Colonic mucosa (tissue), 4 donors: Measurements from ENCODE around the gene PTEN. TPM values are rescaled to one million over a fixed set of nuclear protein-coding genes. Genes with fewer than 3 reads are reported as not detected.

Experiments used
- DNase-seq: peaks from one replicate; pipeline ENCODE4 v3.0.0-alpha.2; 2020
- H3K27ac ChIP-seq: fragments of 200-600 bp; one replicate; pipeline ENCODE4 v1.8.0; 2021
- H3K27me3 ChIP-seq: fragments of 200-600 bp; one replicate; pipeline ENCODE4 v1.8.0; 2021
- H3K36me3 ChIP-seq: fragments of 200-600 bp; one replicate; pipeline ENCODE4 v1.8.0; 2021
- H3K4me1 ChIP-seq: fragments of 200-600 bp; one replicate; pipeline ENCODE4 v1.8.0; 2021; ENCODE audit warnings: mild to moderate bottlenecking
- H3K4me3 ChIP-seq: fragments of 200-600 bp; one replicate; pipeline ENCODE4 v1.8.0; 2021
- H3K9ac ChIP-seq, 2 donors: one replicate each; pipeline ENCODE4 v1.7.0; 2013; ENCODE audit warnings: control low read depth in 2 of 2, low read depth in 2 of 2, low read length in 2 of 2
- H3K9me3 ChIP-seq: fragments of 200-600 bp; one replicate; pipeline ENCODE4 v1.8.0; 2021
- intact Hi-C: fragments of 100-400 bp; cut with DNase I; formaldehyde crosslinking; loops from one replicate; pipeline ENCODE4 v1.14.1; 2022
- total RNA-seq, 2 donors: library from RNA; stranded (reverse); fragmentation: NEBNext Ultra II Directional in 1 of 2; extraction: Animal tissue kit (Norgen Biotek cat#: 25700) in 1 of 2; gene quantifications; one replicate each; pipeline ENCODE4 v1.2.1, GENCODE V29; 2021
- TF ChIP-seq, protein P1 (sequence below): fragments of 200-600 bp; IDR thresholded peaks from one replicate; pipeline ENCODE4 v1.8.0; 2022; ENCODE audit warnings: antibody characterized with exemption, mild to moderate bottlenecking
- donor health status: healthy.
- donor health status: DM: no; HTN: no; CAD: no.
- donor health status: DM: no; HTN: no; CAD: no.

Gene PTEN
- total RNA-seq, 2 donors from 2014 or later = 79.2 to 111 TPM

DNA sequence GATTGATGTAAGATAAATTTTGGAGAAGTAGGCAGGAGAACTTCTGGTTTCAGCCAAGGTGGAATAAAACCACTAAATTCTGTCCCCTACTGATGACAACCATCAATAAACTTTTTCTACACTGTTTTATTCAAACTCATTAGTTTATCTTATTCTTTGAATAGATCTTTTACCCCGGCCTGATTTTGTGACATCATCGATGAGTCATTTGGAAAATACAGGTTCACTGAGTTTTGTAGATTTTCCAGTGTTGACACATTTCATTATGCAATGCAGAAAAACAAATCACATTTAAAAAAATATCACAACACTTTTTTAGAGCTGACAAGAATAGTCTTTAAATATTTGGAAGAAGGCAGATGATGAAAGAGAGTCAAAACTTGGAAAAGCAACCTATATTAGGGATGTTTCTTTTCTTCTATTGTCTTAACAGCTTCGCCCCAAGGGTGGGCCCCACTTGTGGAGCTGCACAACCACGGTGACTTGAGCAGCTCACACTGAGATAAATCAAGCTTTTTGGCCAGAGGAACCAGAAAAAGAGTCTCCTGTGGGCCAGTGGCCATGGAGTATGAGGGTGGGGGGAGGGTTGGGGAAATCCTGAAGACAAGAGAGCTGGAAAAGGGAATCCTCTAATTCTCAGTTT, 112.8 kb downstream of the PTEN start:
- intact Hi-C loops = no loop called here
- no peaks in the 10 kb centered on the region for H3K9me3 ChIP-seq

DNA sequence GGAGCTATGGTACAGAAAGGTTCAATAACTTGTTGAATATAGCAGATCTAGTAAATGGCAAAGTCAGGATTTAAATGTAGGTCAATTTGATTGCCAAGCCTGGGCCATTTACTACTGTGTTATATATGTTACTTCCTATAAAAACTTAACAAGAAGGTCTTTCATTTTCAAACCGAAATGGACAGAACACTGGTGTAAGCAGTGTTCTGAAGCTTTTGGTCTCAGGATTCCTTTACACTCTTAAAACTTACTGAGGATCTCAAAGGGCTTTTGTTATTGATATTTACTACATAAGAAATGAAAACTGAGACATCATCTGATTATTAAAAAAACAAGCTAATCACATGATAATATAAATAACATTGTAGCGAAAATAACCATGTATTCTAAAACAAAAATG, 114.7 kb downstream of the PTEN start:
- Histone ChIP-seq H3K9me3 (no peaks in the 10 kb centered on the region), H3K4me1 (no peaks in the 10 kb centered on the region), H3K4me3 (no peak overlapping the region), H3K36me3 (no peaks in the 10 kb centered on the region), H3K27ac (no peak overlapping the region), H3K9ac (no peak overlapping the region), H3K27me3 (no peaks in the 10 kb centered on the region)
- intact Hi-C loops = no loop called here
- TF ChIP-seq, protein P1, sequence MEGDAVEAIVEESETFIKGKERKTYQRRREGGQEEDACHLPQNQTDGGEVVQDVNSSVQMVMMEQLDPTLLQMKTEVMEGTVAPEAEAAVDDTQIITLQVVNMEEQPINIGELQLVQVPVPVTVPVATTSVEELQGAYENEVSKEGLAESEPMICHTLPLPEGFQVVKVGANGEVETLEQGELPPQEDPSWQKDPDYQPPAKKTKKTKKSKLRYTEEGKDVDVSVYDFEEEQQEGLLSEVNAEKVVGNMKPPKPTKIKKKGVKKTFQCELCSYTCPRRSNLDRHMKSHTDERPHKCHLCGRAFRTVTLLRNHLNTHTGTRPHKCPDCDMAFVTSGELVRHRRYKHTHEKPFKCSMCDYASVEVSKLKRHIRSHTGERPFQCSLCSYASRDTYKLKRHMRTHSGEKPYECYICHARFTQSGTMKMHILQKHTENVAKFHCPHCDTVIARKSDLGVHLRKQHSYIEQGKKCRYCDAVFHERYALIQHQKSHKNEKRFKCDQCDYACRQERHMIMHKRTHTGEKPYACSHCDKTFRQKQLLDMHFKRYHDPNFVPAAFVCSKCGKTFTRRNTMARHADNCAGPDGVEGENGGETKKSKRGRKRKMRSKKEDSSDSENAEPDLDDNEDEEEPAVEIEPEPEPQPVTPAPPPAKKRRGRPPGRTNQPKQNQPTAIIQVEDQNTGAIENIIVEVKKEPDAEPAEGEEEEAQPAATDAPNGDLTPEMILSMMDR = no peak
- no peak for DNase-seq

More for the DNA sequence above, 112.8 kb downstream of the PTEN start:
- Histone ChIP-seq H3K9ac (no peak overlapping the region), H3K27me3 (no peaks in the 10 kb centered on the region), H3K27ac (no peak overlapping the region), H3K4me1 (no peaks in the 10 kb centered on the region), H3K4me3 (no peak overlapping the region), H3K36me3 (no peaks in the 10 kb centered on the region)
- TF ChIP-seq, protein P1 = no peak
- DNase-seq = no peak

DNA sequence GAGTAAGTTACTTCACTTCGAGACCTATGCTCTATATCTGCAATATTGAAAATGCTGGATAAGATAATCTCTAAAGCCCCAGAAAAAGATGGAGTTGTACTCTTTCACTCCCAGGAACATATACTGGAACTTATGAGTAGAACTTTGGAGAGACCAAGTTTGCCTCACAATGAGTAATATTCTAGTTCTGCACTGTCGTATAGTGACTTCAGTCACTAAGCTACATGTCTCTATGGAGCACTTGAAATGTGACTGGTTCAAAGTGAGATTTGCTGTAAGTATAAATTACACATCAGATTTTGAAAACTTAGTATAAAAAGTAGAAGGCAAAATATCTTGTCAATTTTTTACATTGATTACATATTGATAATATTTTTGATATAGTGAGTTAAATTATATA, 116.4 kb downstream of the PTEN start:
- no peak overlapping the region for H3K9ac ChIP-seq
- no peak overlapping the region for H3K4me3 ChIP-seq
- no peaks in the 10 kb centered on the region for H3K36me3 ChIP-seq
- H3K9me3 ChIP-seq = no peaks in the 10 kb centered on the region
- H3K27me3 ChIP-seq = no peaks in the 10 kb centered on the region
- intact Hi-C loops = no loop called here
- no peaks in the 10 kb centered on the region for H3K4me1 ChIP-seq
- no peak overlapping the region for H3K27ac ChIP-seq
- no peak for DNase-seq
- TF ChIP-seq, protein P1 = no peak

DNA sequence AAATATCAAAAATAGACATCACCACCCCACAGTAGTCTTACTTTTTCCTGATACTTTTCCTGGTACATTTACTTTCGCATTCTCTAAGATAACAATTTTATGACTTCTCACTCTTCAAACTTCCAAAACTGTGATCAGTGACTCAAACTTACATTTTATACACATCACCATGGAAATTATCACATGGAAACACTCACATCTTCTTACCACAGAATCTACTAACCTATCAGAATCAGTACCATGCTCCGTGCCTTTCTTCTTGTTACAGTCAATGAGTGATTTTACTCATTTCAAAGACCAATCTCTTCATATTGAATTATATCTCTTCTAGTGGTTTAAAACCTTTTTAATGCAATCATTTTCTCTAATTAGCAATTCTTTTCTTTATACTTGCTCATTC, 120.3 kb downstream of the PTEN start:
- H3K9ac ChIP-seq = no peak overlapping the region
- H3K4me3 ChIP-seq = no peak overlapping the region
- no peak for DNase-seq
- no peaks in the 10 kb centered on the region for H3K27me3 ChIP-seq
- H3K9me3 ChIP-seq = no peaks in the 10 kb centered on the region
- intact Hi-C loops = no loop called here
- H3K4me1 ChIP-seq = no peaks in the 10 kb centered on the region
- TF ChIP-seq, protein P1 = no peak
- no peak overlapping the region for H3K27ac ChIP-seq
- H3K36me3 ChIP-seq = no peaks in the 10 kb centered on the region

DNA sequence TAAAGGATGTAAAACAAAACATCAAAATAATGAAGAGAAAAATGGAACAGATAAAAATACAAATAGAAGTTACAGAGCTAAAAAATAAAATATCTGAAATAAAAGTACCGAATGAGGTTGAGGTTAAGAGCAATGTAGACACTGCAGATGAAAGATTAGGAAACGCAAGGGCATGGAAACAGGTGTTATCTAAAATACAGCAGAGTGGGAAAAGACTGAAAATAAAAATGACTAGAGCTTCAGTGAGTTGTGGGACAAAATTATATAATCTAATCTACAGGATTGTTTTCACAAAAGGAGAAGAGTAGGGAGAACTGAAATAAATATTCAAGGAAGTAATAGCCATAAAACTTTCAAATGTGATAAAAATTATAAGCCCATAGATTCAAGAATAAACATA, 123.8 kb downstream of the PTEN start:
- no peaks in the 10 kb centered on the region for H3K4me1 ChIP-seq
- H3K27me3 ChIP-seq = no peaks in the 10 kb centered on the region
- intact Hi-C loops = no loop called here
- no peak overlapping the region for H3K4me3 ChIP-seq
- no peaks in the 10 kb centered on the region for H3K36me3 ChIP-seq
- no peak overlapping the region for H3K27ac ChIP-seq
- H3K9me3 ChIP-seq = no peaks in the 10 kb centered on the region
- TF ChIP-seq, protein P1 = no peak
- no peak for DNase-seq
- no peak overlapping the region for H3K9ac ChIP-seq
